Measurements from ENCODE around the gene NRXN3.

Gene NRXN3

GRCh38 chr14:79576424-79576823, 1406.3 kb downstream of the NRXN3 start:
- no peak for DNase-seq (ENCODE audit: low spot score)
- Mint-ChIP-seq H3K4me1 (ENCODE audit: low read depth) (no peaks in the 10 kb centered on the region), H3K27me3 (ENCODE audit: low read depth) (no peaks in the 10 kb centered on the region), H3K27ac (no peak overlapping the region), H3K36me3 (ENCODE audit: low read depth) (no peaks in the 10 kb centered on the region), H3K9me3 (peaks cover 3% of the 10 kb centered on the region), H3K4me3 (no peak overlapping the region)

- peaks cover 3% of the 10 kb centered on the region for H3K9me3 Mint-ChIP-seq
- no peaks in the 10 kb centered on the region for H3K36me3 Mint-ChIP-seq (ENCODE audit: low read depth)
- no peaks in the 10 kb centered on the region for H3K27me3 Mint-ChIP-seq (ENCODE audit: low read depth)
- H3K27ac Mint-ChIP-seq: no peak overlapping the region
- DNase-seq (ENCODE audit: low spot score): no peak
- H3K4me3 Mint-ChIP-seq: no peak overlapping the region
- H3K4me1 Mint-ChIP-seq (ENCODE audit: low read depth): no peaks in the 10 kb centered on the region
Observed at GRCh38 chr14:79578470-79578869, 1408.3 kb downstream of the NRXN3 start.

GRCh38 chr14:79580414-79580813, 1410.2 kb downstream of the NRXN3 start:
- Mint-ChIP-seq H3K27ac (no peak overlapping the region), H3K4me1 (ENCODE audit: low read depth) (no peaks in the 10 kb centered on the region), H3K27me3 (ENCODE audit: low read depth) (no peaks in the 10 kb centered on the region), H3K36me3 (ENCODE audit: low read depth) (no peaks in the 10 kb centered on the region), H3K4me3 (no peak overlapping the region), H3K9me3 (peaks cover 3% of the 10 kb centered on the region)
- DNase-seq (ENCODE audit: low spot score): no peak

- Mint-ChIP-seq H3K36me3 (ENCODE audit: low read depth) (no peaks in the 10 kb centered on the region), H3K27ac (no peak overlapping the region), H3K9me3 (peaks cover 3% of the 10 kb centered on the region), H3K4me1 (ENCODE audit: low read depth) (no peaks in the 10 kb centered on the region), H3K4me3 (no peak overlapping the region), H3K27me3 (ENCODE audit: low read depth) (no peaks in the 10 kb centered on the region)
- DNase-seq (ENCODE audit: low spot score): no peak
Observed at GRCh38 chr14:79580906-79581305, 1410.7 kb downstream of the NRXN3 start.

- no peaks in the 10 kb centered on the region for H3K4me1 Mint-ChIP-seq (ENCODE audit: low read depth)
- H3K9me3 Mint-ChIP-seq: peaks cover 6% of the 10 kb centered on the region
- no peak overlapping the region for H3K27ac Mint-ChIP-seq
- H3K36me3 Mint-ChIP-seq (ENCODE audit: low read depth): no peaks in the 10 kb centered on the region
- no peaks in the 10 kb centered on the region for H3K27me3 Mint-ChIP-seq (ENCODE audit: low read depth)
- no peak for DNase-seq (ENCODE audit: low spot score)
- no peak overlapping the region for H3K4me3 Mint-ChIP-seq
Observed at GRCh38 chr14:79581912-79582576, 1411.9 kb downstream of the NRXN3 start.

- H3K4me3 Mint-ChIP-seq: no peak overlapping the region
- H3K27me3 Mint-ChIP-seq (ENCODE audit: low read depth): no peaks in the 10 kb centered on the region
- H3K36me3 Mint-ChIP-seq (ENCODE audit: low read depth): no peaks in the 10 kb centered on the region
- peaks cover 4% of the 10 kb centered on the region for H3K9me3 Mint-ChIP-seq
- no peak overlapping the region for H3K27ac Mint-ChIP-seq
- no peaks in the 10 kb centered on the region for H3K4me1 Mint-ChIP-seq (ENCODE audit: low read depth)
- DNase-seq (ENCODE audit: low spot score): no peak
Observed at GRCh38 chr14:79583738-79584408, 1413.7 kb downstream of the NRXN3 start.

GRCh38 chr14:79584679-79585078, 1414.5 kb downstream of the NRXN3 start:
- Mint-ChIP-seq H3K36me3 (ENCODE audit: low read depth) (no peaks in the 10 kb centered on the region), H3K4me1 (ENCODE audit: low read depth) (no peaks in the 10 kb centered on the region), H3K4me3 (no peak overlapping the region), H3K9me3 (peaks cover 4% of the 10 kb centered on the region), H3K27ac (no peak overlapping the region), H3K27me3 (ENCODE audit: low read depth) (no peaks in the 10 kb centered on the region)
- no peak for DNase-seq (ENCODE audit: low spot score)

GRCh38 chr14:79585845-79586244, 1415.7 kb downstream of the NRXN3 start:
- no peak overlapping the region for H3K27ac Mint-ChIP-seq
- DNase-seq (ENCODE audit: low spot score): no peak
- no peak overlapping the region for H3K4me3 Mint-ChIP-seq
- no peaks in the 10 kb centered on the region for H3K36me3 Mint-ChIP-seq (ENCODE audit: low read depth)
- no peaks in the 10 kb centered on the region for H3K4me1 Mint-ChIP-seq (ENCODE audit: low read depth)
- no peaks in the 10 kb centered on the region for H3K27me3 Mint-ChIP-seq (ENCODE audit: low read depth)
- peaks cover 10% of the 10 kb centered on the region for H3K9me3 Mint-ChIP-seq

GRCh38 chr14:79586416-79586815, 1416.2 kb downstream of the NRXN3 start:
- H3K27ac Mint-ChIP-seq: no peak overlapping the region
- H3K4me1 Mint-ChIP-seq (ENCODE audit: low read depth): no peaks in the 10 kb centered on the region
- H3K4me3 Mint-ChIP-seq: no peak overlapping the region
- H3K36me3 Mint-ChIP-seq (ENCODE audit: low read depth): no peaks in the 10 kb centered on the region
- H3K9me3 Mint-ChIP-seq: peaks cover 10% of the 10 kb centered on the region
- H3K27me3 Mint-ChIP-seq (ENCODE audit: low read depth): no peaks in the 10 kb centered on the region
- no peak for DNase-seq (ENCODE audit: low spot score)

GRCh38 chr14:79586989-79587598, 1416.9 kb downstream of the NRXN3 start:
- no peak for DNase-seq (ENCODE audit: low spot score)
- no peak overlapping the region for H3K27ac Mint-ChIP-seq
- no peaks in the 10 kb centered on the region for H3K27me3 Mint-ChIP-seq (ENCODE audit: low read depth)

GRCh38 chr14:79587875-79588274, 1417.7 kb downstream of the NRXN3 start:
- Mint-ChIP-seq H3K27me3 (ENCODE audit: low read depth) (no peaks in the 10 kb centered on the region), H3K9me3 (peaks cover 10% of the 10 kb centered on the region), H3K4me1 (ENCODE audit: low read depth) (no peaks in the 10 kb centered on the region), H3K4me3 (no peak overlapping the region), H3K27ac (no peak overlapping the region), H3K36me3 (ENCODE audit: low read depth) (no peaks in the 10 kb centered on the region)
- no peak for DNase-seq (ENCODE audit: low spot score)

More at GRCh38 chr14:79586989-79587598, 1416.9 kb downstream of the NRXN3 start:
- Mint-ChIP-seq H3K9me3 (peaks cover 10% of the 10 kb centered on the region), H3K36me3 (ENCODE audit: low read depth) (no peaks in the 10 kb centered on the region), H3K4me3 (no peak overlapping the region), H3K4me1 (ENCODE audit: low read depth) (no peaks in the 10 kb centered on the region)

GRCh38 chr14:79588398-79588797, 1418.2 kb downstream of the NRXN3 start:
- Mint-ChIP-seq H3K4me3 (no peak overlapping the region), H3K27ac (no peak overlapping the region), H3K27me3 (ENCODE audit: low read depth) (no peaks in the 10 kb centered on the region), H3K36me3 (ENCODE audit: low read depth) (no peaks in the 10 kb centered on the region), H3K4me1 (ENCODE audit: low read depth) (no peaks in the 10 kb centered on the region), H3K9me3 (peaks cover 10% of the 10 kb centered on the region)
- DNase-seq (ENCODE audit: low spot score): no peak

GRCh38 chr14:79596551-79596950, 1426.4 kb downstream of the NRXN3 start:
- no peaks in the 10 kb centered on the region for H3K27me3 Mint-ChIP-seq (ENCODE audit: low read depth)
- DNase-seq (ENCODE audit: low spot score): no peak
- H3K27ac Mint-ChIP-seq: no peak overlapping the region
- peaks cover 4% of the 10 kb centered on the region for H3K9me3 Mint-ChIP-seq
- no peak overlapping the region for H3K4me3 Mint-ChIP-seq
- H3K36me3 Mint-ChIP-seq (ENCODE audit: low read depth): no peaks in the 10 kb centered on the region
- no peaks in the 10 kb centered on the region for H3K4me1 Mint-ChIP-seq (ENCODE audit: low read depth)

GRCh38 chr14:79597566-79597965, 1427.4 kb downstream of the NRXN3 start:
- no peaks in the 10 kb centered on the region for H3K4me1 Mint-ChIP-seq (ENCODE audit: low read depth)
- no peak overlapping the region for H3K27ac Mint-ChIP-seq
- H3K4me3 Mint-ChIP-seq: no peak overlapping the region
- no peaks in the 10 kb centered on the region for H3K27me3 Mint-ChIP-seq (ENCODE audit: low read depth)
- no peaks in the 10 kb centered on the region for H3K36me3 Mint-ChIP-seq (ENCODE audit: low read depth)
- no peak for DNase-seq (ENCODE audit: low spot score)
- H3K9me3 Mint-ChIP-seq: peaks cover 4% of the 10 kb centered on the region
